Psoas muscle (tissue), 8 donors: ENCODE data around the gene PRPH2. TPM values are rescaled to one million over a fixed set of nuclear protein-coding genes. Genes with fewer than 3 reads are reported as not detected.

Experiments used
- ATAC-seq, 4 donors: fragments of 200-7000 bp; cut with Tn5 transposase; one replicate each; pipeline ENCODE4 v1.9.1; 2020; ENCODE audit warnings: moderate library complexity in 3 of 4, mild to moderate bottlenecking in 2 of 4
- DNase-seq, 2 donors: peaks; one replicate each; pipeline ENCODE4 v3.0.0-alpha.2; 2020
- H3K27ac ChIP-seq: fragments of 200-600 bp; one replicate; pipeline ENCODE4 v1.8.0; 2022
- H3K27me3 ChIP-seq, 3 donors: fragments of 200-600 bp in 1 of 3; one replicate each; pipeline versions ENCODE4 v1.6.1 to v1.8.0; 2013 to 2022; ENCODE audit warnings: low read length in 2 of 3, mild to moderate bottlenecking in 2 of 3, moderate library complexity in 1 of 3; ENCODE audit not compliant: insufficient read depth in 3 of 3
- H3K36me3 ChIP-seq, 2 donors: fragments of 200-600 bp in 1 of 2; one replicate each; pipeline versions ENCODE4 v1.6.1 to v1.8.0; 2013 to 2022; ENCODE audit warnings: low read depth in 1 of 2, mild to moderate bottlenecking in 1 of 2, moderate library complexity in 1 of 2; ENCODE audit not compliant: insufficient read depth in 1 of 2
- H3K4me1 ChIP-seq: fragments of 200-600 bp; one replicate; pipeline ENCODE4 v1.8.0; 2022
- H3K4me3 ChIP-seq: fragments of 200-600 bp; one replicate; pipeline ENCODE4 v1.8.0; 2022; ENCODE audit warnings: mild to moderate bottlenecking
- H3K9me3 ChIP-seq: fragments of 200-600 bp; one replicate; pipeline ENCODE4 v1.8.0; 2022
- WGBS, 3 donors: extraction: QIAGEN DNeasy Blood & Tissue Kit; methylation state at CpG; one replicate each; pipeline versions ENCODE4 v1.1.6 to v1.1.7; 2013; 5-methylcytosine and 5-hydroxymethylcytosine counted together
- intact Hi-C, 2 donors: fragments of 100-400 bp; cut with DNase I; formaldehyde crosslinking; loops; one replicate each; pipeline versions ENCODE4 v1.11.0 to v1.14.2; 2022
- polyA plus RNA-seq, 3 donors: library from polyadenylated mRNA; stranded (reverse); fragments of 200-250 nt; gene quantifications; one replicate each; pipeline ENCODE4 v1.2.3, GENCODE V29; 2013
- total RNA-seq, 4 donors: library from RNA; stranded (reverse); fragmentation: NEBNext Ultra II Directional in 2 of 4; extraction: Animal tissue kit (Norgen Biotek cat#: 25700) in 2 of 4; gene quantifications; one replicate each; pipeline versions ENCODE4 v1.2.1 to v1.2.4, GENCODE V29; 2021 to 2023
- TF ChIP-seq, protein P1 (sequence below): fragments of 200-600 bp; IDR thresholded peaks from one replicate; pipeline ENCODE4 v1.8.0; 2022; ENCODE audit warnings: antibody characterized with exemption
- donor health status: healthy with polysubstance abuse.
- donor health status: DM: no; HTN: no; CAD: no; lungs with moderate emphysema.
- donor health status: Bipolar disorder and iron deficiency.
- donor health status: healthy.
- donor health status: DM: yes; HTN: yes; CAD: no.
- donor health status: DM: no; HTN: no; CAD: no.
- donor health status: DM: no; HTN: no; CAD: no.
- donor health status: DM: yes; HTN: yes; CAD: no.

The PRPH2 gene
- total and polyA plus RNA-seq, 7 donors = 0.13 to 4.9 (median 2.8) TPM

DNA sequence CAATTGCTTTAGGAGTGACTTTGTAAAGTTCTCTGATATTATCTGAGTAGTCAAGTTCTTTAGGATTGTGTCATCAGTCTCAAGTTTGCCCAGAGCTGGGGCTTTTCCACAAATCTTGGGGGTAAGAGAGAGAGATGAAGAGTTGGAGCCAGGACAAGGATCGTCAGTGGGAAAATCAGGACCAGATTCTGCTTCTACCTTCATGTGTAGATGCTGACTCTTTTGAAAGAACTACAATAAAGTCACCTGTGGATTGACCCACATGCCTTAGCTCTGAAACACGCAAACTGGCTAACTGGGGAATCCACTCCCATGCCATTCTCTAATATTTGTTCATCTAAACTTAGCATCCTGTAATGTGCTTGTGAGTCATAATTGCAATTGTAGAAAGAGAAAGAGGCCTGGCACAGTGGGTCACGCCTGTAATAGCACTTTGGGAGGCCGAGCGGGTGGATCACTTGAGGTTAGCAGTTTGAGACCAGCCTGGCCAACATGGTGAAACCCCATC lies 43.8 kb upstream of the PRPH2 start:
- intact Hi-C loops = no loop called here
- no peaks in the 10 kb centered on the region for H3K9me3 ChIP-seq
- ATAC-seq (peak; percentile 93 to 97 (median 96)), DNase-seq (peak; percentile 37 to 72)
- H3K36me3 ChIP-seq = no peaks in the 10 kb centered on the region
- TF ChIP-seq, protein P1, sequence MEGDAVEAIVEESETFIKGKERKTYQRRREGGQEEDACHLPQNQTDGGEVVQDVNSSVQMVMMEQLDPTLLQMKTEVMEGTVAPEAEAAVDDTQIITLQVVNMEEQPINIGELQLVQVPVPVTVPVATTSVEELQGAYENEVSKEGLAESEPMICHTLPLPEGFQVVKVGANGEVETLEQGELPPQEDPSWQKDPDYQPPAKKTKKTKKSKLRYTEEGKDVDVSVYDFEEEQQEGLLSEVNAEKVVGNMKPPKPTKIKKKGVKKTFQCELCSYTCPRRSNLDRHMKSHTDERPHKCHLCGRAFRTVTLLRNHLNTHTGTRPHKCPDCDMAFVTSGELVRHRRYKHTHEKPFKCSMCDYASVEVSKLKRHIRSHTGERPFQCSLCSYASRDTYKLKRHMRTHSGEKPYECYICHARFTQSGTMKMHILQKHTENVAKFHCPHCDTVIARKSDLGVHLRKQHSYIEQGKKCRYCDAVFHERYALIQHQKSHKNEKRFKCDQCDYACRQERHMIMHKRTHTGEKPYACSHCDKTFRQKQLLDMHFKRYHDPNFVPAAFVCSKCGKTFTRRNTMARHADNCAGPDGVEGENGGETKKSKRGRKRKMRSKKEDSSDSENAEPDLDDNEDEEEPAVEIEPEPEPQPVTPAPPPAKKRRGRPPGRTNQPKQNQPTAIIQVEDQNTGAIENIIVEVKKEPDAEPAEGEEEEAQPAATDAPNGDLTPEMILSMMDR = no peak
- H3K27ac ChIP-seq = peak overlapping the region; percentile 64
- H3K4me1 ChIP-seq = peaks cover 12% of the 10 kb centered on the region
- no peaks in the 10 kb centered on the region for H3K27me3 ChIP-seq
- H3K4me3 ChIP-seq = no peak overlapping the region
- 59 to 81% (median 69%) methylated on average over 5 of the region's 5 CpGs for WGBS, 3 donors

- DNase-seq (no peak), ATAC-seq (no peak)
- Histone ChIP-seq H3K4me3 (no peak overlapping the region), H3K9me3 (no peaks in the 10 kb centered on the region), H3K27me3 (no peaks in the 10 kb centered on the region), H3K4me1 (peaks cover 13% of the 10 kb centered on the region), H3K36me3 (no peaks in the 10 kb centered on the region), H3K27ac (no peak overlapping the region)
- 85 to 86% (median 85%) methylated on average over 9 of the region's 9 CpGs for WGBS, 3 donors
- TF ChIP-seq, protein P1 = no peak
- intact Hi-C loops = no loop called here
These were observed 42.7 kb upstream of the PRPH2 start for GRCh38 chr6:42764911-42765648.

GRCh38 chr6:42762950-42763349 lies 40.6 kb upstream of the PRPH2 start:
- H3K4me3 ChIP-seq = no peak overlapping the region
- H3K27ac ChIP-seq = no peak overlapping the region
- 77 to 84% (median 82%) methylated on average over 3 of the region's 3 CpGs for WGBS, 3 donors
- no peaks in the 10 kb centered on the region for H3K9me3 ChIP-seq
- ATAC-seq (no peak), DNase-seq (no peak)
- intact Hi-C loops = no loop called here
- TF ChIP-seq, protein P1 = no peak
- H3K27me3 ChIP-seq = no peaks in the 10 kb centered on the region
- no peaks in the 10 kb centered on the region for H3K36me3 ChIP-seq
- H3K4me1 ChIP-seq = peaks cover 13% of the 10 kb centered on the region

DNA sequence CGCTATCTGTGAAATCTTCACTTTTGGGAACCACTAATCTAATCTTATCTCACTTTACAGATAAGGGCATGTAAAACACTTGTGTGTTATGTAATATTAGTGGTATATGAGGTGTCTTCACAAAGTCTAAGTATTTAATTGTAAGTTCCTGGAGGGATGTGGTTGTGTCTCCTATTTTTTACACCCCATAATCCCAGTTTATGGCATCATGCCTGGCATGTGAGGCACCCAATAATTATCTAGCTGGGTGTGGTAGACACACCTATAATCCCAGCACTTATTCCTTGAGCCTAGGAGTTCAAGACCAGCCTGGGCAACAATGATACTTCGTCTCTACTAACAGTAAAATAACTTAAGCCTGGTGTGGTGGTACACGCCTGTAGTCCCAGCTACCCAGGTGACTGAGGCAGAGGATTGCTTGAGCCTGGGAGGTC lies 40.0 kb upstream of the PRPH2 start:
- H3K27ac ChIP-seq = no peak overlapping the region
- peaks cover 13% of the 10 kb centered on the region for H3K4me1 ChIP-seq
- no peak for ATAC-seq
- intact Hi-C loops = no loop called here
- H3K27me3 ChIP-seq = no peaks in the 10 kb centered on the region
- DNase-seq = no peak
- H3K36me3 ChIP-seq = no peaks in the 10 kb centered on the region
- no peak overlapping the region for H3K4me3 ChIP-seq
- WGBS, 3 donors = 97 to 98% (median 98%) methylated on average over 3 of the region's 3 CpGs
- TF ChIP-seq, protein P1 = no peak
- no peaks in the 10 kb centered on the region for H3K9me3 ChIP-seq
